Cardiac fibroblast (primary cell): ENCODE data around the gene TIMP2.

ENCODE experiments used
- DNase-seq, 2 donors: peaks; one replicate each; pipeline versions ENCODE4 v3.0.0 to v3.0.0-alpha.2; 2010; ENCODE audit warnings: low read depth in 2 of 2
- H3K4me3 ChIP-seq, 2 donors: replicated peaks in 1 of 2; 1 replicate in 1 of 2; 2 replicates in 1 of 2; pipeline ENCODE4 v1.5.1; 2011; ENCODE audit warnings: low read depth in 2 of 2, low read length in 2 of 2, mild to moderate bottlenecking in 2 of 2, moderate library complexity in 1 of 2
- CTCF ChIP-seq: IDR thresholded peaks from one replicate; pipeline ENCODE4 v1.5.1; 2011; ENCODE audit warnings: low read depth, mild to moderate bottlenecking, low read length, inconsistent platforms

Gene TIMP2

GRCh38 chr17:78954684-78955083 is 29.5 kb upstream of the TIMP2 start:
- DNase-seq: no peak
- H3K4me3 ChIP-seq: no peak overlapping the region
- TF ChIP-seq CTCF: no peak

GRCh38 chr17:78953356-78954350 is 28.5 kb upstream of the TIMP2 start:
- DNase-seq: peak in 1 of 2 donors; percentile 30
- no peak for TF ChIP-seq CTCF
- H3K4me3 ChIP-seq: no peak overlapping the region

DNA sequence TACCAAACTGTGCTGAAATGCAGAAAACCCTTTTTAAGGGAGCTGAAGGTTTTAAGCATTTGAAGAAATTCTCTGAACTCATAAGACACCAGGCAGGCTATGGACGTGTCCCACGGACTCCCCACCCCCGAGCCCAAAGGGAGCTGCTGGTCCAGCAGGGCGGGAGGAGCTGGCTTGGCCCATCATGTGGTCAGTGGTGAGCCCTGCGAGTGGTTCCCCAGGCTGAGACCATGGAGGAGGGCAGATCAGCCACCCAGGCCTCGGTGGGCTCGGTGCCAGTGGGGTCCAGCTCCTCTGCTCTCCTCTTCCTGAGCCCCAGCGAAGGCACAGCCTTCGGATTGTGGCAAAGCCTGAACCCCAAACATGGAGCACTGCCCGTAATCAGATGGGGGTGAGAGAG is 27.5 kb upstream of the TIMP2 start:
- no peak overlapping the region for H3K4me3 ChIP-seq
- TF ChIP-seq CTCF: no peak
- DNase-seq: no peak

DNA sequence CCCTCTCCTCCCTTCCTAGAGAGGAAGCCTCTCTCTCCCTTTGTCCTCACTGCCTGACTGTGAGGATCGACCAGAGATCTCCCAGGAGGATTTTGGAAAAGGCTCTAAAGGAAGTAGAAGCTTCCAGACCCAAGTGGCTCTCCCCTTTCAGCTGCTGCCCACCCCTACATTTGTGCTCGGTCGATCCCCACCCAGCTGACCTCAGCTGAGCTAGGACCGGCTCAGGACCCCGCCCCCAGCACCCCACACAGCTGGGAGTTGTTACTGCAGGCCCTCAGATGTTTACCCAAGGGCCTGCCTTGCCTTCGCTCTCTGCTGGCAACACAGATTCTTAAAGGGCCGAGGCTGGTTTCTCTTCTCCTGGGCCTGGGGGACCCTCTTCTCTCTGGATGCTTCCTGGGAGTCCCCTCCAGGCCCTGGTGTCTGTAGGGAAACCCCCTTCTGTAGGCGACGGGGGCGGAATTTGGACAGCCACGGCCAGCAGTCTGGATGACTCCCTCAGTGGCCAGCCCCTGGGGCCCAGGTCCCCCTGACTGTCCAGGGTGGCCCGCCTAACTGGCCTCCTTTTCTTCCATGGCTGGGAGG is 26.9 kb upstream of the TIMP2 start:
- H3K4me3 ChIP-seq: no peak overlapping the region
- TF ChIP-seq CTCF: no peak
- peak; percentile 37 to 64 for DNase-seq

- no peak for DNase-seq
- no peak for TF ChIP-seq CTCF
- H3K4me3 ChIP-seq: no peak overlapping the region
Measured at GRCh38 chr17:78950870-78951269, 25.7 kb upstream of the TIMP2 start.

- no peak for TF ChIP-seq CTCF
- DNase-seq: peak in 1 of 2 donors; percentile 38
- no peak overlapping the region for H3K4me3 ChIP-seq
Measured at GRCh38 chr17:78947235-78948149, 22.3 kb upstream of the TIMP2 start.
